Stimulated activated CD8-positive, alpha-beta memory T cell treated with anti-CD3 and anti-CD28 coated beads, Interleukin-12 subunit alpha, Interleukin-12 subunit beta, amount 100 ng/mL, for 24 hours (primary cell): ENCODE results near the gene MYOG.

ENCODE experiments used
- DNase-seq: peaks from one replicate; pipeline ENCODE4 v3.0.0-alpha.2; 2020; ENCODE audit errors: extremely low read depth

The MYOG gene

GRCh38 chr1:203090421-203091198, 4.8 kb upstream of the MYOG start:
- DNase-seq = no peak

DNA sequence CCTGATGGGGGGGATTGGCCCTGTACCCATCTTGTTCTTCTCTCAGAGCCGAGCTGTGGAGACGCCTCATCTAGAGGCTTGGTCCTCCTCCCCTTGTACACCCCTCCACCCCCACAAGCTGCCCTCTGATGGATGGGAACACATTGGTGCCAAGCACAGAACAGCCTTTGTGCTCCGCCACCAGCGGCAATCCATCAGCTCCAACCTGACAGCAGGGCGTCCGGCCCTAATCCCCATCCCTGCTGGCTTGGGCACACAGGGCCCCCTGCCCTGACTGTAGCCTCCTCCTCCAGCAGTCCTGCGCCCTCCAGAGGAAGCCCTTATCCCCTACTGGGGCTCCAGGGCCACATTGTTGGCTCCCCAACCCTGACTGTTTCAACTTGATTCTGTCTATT, 3.8 kb upstream of the MYOG start:
- DNase-seq = no peak

GRCh38 chr1:203089001-203089650, 3.3 kb upstream of the MYOG start:
- DNase-seq = no peak

DNA sequence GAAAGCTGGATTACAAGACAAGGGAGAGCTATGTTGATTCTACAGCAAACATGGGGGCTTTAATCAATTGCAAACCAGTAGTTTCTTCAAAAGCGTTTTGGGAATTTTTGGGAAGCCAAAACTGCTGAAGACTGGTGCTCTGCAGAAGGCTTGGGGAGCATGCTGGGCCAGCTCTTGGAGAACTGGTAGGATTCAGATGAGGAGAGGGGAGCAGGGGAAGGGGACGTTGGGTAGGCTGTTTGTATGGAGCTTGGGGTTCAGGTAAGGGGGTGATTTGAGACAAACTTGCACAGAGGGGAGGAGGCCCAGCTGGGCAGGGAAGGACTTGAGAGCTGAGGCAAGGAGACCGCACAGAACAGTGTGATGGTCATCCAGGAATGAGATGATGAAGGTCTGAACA, 2.6 kb upstream of the MYOG start:
- DNase-seq = no peak

GRCh38 chr1:203086992-203087763, 1.4 kb upstream of the MYOG start:
- no peak for DNase-seq

GRCh38 chr1:203084588-203085527, 954 bp downstream of the MYOG start:
- no peak for DNase-seq

DNA sequence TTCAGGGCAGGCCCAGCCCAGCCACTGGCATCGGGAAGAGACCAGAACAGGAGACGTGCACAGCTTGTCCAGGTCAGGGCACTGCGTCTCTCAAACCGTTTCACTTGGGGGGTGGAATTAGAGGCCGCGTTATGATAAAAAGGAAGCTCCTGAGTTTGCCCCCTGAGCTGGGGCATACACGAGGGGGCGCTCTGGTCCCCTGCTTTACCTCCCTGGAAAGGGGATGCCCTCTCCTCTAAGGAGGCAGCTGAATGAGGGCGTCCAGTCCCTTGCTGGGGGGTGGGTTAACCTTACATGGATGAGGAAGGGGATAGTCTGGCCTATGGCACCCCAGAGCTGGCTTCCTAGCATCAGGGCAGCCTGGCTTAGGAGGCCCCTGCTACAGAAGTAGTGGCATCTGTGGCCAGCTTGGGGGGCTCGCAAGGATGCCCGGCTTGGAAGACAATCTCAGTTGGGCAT, 2.3 kb downstream of the MYOG start:
- no peak for DNase-seq

DNA sequence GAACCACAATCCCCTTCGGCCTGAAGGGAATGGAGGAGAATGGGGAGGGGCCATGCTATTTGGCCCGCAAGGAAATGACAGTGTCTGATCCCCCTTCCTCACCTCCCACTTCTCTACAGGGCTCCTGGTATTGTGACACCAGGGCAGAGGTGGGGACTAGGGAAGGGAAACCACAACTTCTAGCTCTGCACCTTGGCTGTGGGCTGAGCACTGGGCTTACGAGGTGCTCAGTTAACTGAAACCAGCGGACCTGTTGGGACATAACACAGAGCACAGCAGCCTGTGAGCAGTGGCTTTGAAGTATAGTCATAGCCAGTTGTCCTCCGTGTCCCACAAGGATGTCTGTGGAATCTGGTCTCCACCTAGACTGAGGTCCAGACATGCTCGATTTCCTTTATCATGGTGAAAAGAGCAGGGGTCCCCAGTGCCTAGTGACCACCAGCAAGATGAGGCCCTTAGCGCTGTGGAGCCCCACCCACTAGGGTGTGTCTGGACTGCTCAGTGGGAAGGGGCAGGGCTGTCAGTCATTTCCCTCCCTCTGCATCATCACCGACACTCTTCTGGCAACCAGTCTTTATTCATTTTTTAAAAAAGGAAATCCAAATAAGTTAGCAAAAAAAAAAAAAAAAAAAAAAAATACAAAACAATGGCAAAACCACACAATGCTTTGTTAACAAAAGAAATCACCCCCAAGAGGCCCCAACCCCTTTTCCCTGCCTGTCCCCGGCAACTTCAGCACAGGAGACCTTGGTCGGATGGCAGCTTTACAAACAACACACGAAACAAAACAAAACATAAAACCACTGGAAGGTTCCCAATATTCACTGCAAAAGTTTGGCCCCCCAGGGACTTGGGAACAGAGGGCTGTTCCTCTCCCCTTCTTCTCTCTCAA, 3.0 kb downstream of the MYOG start:
- no peak for DNase-seq

DNA sequence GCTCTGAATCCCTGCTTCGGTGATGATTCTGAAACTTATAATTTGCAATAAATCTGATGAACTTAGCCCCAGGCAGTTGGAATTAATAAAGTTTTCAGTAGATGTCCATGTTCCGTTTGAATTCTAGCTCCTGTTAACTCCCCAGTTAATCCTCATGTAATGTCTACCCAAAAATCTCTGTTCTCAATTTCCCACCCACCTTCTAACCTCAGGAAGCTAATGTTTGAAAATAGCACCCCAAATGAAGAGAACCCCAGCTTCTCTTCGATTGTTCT, 3.6 kb downstream of the MYOG start:
- no peak for DNase-seq

DNA sequence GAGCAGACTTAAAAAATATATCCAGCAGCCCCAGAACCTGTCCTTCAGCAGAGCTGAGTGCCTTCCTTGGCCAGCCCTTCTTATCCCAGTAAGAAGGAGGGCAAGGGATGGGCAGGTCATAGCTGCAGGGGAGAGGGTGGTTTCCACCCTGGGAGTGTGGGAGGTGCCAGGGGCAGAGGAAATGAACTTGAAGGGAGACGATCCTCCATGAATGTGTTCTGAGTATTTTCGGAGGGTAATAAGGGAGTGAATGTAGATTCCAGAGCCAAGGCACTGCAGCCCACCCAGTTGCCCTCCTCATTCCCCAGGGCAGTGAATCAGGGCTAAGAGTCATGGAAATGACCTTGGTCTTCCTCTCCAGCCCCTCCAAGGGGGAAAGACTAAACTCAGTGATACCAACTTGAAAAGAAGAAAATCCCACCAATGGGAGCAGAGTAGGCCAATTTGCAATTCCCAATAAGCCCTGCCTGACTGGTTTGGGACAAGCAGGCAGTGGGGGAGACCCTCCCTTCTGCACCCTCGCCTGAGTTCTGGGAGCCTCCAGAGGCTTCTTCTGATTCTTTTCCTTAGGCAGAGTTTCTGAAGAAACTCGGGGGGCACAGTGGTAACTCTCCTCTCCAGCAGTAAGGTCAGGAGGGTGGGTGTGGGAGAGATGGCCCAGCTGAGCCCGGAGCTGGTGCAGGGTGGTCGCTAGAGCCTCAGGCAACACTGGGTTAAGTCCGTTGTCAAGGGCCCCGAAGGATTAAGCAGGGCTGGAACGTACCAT, 4.2 kb downstream of the MYOG start:
- DNase-seq = no peak

DNA sequence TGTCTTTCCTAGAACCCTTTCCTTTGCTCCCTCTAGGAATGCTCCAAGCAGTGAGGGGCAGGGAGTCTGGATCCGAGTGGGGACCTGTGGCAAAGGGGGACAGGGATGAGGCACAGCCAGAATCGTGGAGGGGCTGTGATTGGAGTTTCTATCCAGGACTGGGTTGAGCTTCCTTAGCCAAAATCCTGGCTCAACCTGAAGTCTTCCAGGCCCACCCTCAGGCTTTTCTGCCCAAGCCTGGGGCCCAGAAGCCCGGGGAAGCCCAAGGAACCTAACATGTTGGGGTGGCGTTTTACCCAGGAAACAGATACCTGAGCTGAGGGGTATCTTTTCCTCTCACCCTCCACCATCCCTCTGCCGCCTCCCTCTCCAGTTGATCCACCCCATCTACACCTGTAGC, 5.4 kb downstream of the MYOG start:
- no peak for DNase-seq

DNA sequence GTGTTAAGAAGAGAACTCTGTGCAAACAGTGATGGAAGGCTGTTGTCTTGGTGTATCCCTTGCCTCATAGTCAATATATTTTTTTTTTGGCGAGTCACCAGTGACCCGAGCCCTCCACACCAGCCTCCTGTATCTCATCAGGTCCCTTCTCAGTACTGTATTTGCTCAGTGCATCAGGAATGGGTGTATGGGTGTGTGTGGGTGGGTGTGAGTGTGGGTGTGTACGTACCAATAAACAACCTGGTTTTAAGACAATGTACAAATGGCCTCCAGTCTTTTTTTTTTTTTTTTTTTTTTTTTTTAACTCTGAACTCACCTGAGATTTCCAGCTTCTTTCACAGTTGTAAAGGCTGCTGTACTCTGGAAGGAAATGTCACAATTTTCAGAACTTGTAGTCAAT, 7.3 kb downstream of the MYOG start:
- DNase-seq = no peak

- DNase-seq = no peak
Observed at GRCh38 chr1:203077956-203078355, 7.9 kb downstream of the MYOG start.

GRCh38 chr1:203077367-203077766, 8.4 kb downstream of the MYOG start:
- DNase-seq = no peak

DNA sequence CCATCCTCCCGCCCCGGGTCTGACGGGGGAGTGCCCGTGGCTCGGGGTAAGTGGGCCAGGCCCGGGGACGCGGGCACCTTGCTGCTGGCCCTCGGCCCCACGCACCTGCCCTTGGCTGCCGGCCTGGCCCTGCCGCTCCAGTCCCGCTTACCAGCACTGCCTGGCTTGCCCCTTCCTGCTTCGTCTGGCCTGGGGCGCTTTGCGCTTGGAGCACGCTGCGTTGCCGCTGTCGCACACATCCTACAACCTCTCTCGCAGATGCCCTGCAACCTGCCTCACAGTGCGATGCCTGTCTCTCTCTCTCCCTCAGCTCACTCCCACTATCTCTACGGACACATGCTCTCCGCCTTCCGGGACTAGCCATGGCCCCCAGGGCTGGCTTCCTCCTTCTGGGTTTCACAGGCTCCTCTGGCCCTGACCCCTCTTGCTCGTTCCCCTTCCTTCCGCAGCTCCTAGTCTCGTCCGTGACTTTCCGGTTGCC, 9.7 kb downstream of the MYOG start:
- no peak for DNase-seq

DNA sequence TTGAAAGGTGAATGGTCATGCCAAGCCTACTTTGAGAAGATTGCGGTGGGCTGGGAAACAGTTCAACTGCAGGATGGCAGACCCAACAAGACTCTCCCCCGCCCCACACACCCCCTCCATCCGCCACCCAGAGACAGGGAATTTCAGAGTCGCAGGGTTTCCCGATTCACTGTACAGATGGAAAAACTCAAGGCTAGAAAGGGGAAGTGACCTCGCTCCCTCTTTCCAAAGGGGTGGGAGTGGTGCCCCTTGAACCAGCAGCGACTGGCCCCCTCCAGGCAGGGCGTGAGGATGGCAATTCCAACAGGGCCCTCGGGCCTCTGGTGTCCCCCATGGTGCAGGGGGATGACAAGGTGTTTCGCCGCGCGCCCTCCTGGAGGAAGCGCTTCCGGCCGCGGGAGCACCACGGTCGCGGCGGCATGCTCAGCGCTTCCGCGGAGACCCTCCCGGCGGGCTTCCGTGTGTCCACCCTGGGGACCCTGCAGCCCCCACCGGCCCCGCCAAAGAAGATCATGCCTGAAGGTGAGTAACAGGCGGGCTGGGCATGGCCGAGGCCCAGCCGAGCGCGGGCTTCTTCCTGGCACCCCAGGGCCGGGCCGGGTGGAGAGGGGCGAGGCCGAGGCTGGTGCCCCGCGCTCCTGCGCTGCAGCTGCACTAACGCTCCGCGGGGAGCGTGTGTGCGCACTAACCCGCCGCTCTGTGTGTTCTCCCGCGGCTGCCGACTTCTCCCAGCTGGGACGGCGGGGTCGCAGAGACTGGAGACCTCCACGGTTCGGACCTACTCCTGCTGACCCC, 10.4 kb downstream of the MYOG start:
- DNase-seq = no peak

- no peak for DNase-seq
Observed at GRCh38 chr1:203074610-203075009, 11.2 kb downstream of the MYOG start.

- no peak for DNase-seq
Observed at GRCh38 chr1:203073469-203073868, 12.3 kb downstream of the MYOG start.

GRCh38 chr1:203072911-203073310, 12.9 kb downstream of the MYOG start:
- no peak for DNase-seq
